HG02840 (cell line): ENCODE results near the gene ASH1L.
"Not testable (repeated sequence)": the region's sequence is repeated elsewhere in the genome, so short reads cannot be mapped to it uniquely, and the experiment has no call there.

Experiments
- ATAC-seq: cut with Tn5 transposase; IDR thresholded peaks from one replicate; pipeline ENCODE4 v1.9.1; 2021; ENCODE audit warnings: mild to moderate bottlenecking, moderate library complexity, moderate number of reproducible peaks; ENCODE audit not compliant: unreplicated experiment, low FRiP score

ASH1L gene

DNA sequence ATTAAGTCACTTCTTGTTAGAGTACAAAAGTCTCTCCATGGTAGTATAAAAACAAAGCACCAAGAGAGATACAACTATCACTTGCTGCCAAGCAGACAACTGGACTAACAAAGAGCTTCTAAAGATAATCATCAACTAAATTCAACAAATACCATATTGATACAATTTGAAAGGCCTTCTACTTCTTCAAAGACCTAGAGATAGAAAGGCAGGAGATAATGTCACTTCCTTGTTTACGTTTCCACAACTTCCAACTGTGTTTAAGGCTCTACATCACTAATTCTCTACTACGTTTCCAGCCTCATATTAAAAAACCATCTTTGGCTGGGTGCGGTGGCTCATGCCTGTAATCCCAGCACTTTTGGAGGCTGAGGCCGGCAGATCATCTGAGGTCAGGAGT, 104.5 kb downstream of the ASH1L start:
- ATAC-seq, result no peak

DNA sequence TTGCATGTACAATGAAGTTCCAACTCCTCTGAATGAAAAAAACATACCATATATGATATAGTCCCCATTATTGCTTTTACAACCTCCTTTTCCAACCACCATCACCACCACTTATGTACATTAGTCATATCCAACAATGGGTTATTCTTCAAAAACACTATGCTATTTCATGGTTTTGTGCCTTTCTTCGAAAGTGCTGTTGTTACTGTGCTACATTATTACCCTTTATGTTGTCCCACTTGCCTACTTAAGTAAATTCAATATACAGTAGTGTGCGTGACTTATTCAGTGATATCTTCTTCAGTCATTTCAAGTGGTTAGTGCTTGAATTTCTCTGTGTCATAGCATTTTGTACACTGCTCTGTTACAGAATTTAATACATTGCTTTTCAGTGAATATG, 105.3 kb downstream of the ASH1L start:
- no peak for ATAC-seq

DNA sequence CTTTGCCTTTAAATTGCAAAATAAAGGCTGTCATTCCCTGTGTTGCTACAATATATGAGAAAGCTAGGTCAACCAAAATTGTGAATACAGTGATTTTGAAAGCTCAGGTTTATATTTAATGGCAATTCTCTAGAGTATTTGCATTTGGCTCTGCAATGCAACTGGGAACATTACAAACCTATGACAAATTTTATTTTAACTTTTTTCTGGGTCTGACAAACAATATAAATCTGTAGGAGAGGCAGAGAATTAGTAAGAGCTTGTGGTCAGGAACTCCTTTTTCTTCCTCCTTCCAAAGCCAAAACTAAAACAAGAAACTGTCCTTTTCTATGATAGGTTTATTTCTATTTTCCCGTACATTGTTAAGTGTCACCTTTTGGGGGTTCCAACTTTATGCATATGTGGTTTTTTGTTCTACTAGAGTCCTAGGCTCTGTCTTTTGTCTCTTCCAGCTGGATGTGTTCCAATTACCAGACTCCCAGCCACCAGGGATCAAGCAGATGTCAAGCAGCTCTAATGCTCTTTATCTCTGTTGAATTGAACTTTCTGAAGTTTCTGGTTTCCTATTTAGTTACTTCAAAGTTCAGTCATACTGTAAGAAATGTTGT, 106.9 kb downstream of the ASH1L start:
- no peak for ATAC-seq

DNA sequence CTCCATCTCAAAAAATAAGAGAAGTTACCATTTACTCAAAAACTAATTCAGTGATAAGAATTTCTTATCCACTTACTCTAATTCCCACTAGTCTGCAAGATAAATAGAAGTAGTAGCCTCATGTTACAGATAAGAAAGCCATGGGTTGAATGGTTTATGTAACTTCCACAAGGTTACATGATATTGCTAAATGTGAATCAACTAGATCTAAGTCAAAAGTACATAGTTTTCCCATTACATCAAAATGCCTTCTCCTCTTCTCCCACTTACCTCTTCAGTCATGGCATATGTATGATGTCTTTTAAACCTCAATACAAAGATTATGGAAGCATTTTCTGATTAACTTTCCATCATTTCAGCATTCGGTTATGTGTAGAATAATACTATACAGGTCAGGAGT, 108.5 kb downstream of the ASH1L start:
- no peak for ATAC-seq

DNA sequence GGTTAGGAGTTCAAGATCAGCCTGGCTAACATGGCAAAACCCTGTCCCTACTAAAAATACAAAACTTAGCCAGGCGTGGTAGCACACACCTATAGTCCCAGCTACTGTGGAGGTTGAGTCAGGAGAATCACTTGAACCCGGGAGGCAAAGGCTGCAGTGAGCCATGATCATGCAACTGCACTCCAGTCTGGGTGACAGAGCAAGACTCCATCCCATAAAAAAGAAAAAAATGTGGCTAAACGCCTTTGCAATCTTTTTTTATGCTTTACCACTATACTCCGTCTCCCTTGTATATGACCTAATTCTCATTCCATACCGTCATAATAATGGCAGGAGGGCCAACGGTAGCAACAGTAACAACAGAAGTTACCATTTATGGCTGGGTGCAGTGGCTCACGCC, 109.5 kb downstream of the ASH1L start:
- ATAC-seq, result no peak

DNA sequence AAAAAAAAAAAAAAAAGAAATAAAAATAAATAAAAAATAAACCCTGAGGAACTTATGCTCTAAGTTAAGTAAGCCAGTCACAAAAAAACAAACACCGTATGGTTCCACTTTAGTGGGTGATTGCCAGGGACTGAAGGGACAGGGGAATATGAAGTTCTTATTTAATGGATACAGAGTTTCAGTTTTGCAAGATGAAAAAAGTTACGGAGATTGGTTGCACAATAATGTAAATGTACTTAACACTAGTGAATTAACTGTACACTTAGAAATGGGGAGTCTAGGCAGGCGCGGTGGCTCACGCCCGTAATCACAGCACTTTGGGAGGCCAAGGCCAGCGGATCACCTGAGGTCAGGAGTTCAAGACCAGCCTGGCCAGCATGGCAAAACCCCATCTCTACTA, 111.4 kb downstream of the ASH1L start:
- no peak for ATAC-seq

DNA sequence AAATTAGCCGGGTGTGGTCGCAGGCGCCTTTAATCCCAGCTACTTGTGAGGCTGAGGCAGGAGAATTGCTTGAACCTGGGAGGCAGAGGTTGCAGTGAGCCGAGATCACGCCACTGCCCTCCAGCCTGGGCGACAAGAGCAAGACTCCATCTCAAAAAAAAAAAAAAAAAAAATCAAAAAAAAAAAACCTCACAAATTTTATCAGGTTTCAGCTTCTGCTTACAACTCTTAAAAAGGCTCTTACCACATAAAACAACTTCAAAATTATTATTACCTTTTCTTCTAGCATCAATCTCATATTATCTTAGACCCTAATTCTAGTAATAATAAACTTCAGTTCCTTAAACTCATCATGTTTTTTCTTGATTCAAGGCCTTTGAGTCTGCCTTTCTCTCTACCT, 120.2 kb downstream of the ASH1L start:
- ATAC-seq, result not testable (repeated sequence)

DNA sequence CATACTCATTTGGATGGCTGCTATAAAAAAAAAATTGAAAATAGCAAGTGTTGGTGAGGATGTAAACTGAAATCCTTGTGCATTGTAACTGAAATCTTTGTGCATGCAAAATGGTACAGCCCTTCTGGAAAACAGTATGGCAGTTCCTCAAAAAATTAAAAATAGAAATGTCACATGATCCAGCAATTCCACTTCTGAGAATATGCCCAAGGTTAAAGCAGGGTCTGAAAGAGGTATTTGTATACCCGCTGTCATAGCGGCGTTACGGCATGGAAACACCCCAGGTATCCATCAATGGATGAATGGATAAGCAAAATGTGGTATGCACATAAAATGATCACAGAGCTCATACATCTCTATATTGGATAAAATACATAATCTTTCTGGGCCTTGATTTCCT, 125.2 kb downstream of the ASH1L start:
- no peak for ATAC-seq

DNA sequence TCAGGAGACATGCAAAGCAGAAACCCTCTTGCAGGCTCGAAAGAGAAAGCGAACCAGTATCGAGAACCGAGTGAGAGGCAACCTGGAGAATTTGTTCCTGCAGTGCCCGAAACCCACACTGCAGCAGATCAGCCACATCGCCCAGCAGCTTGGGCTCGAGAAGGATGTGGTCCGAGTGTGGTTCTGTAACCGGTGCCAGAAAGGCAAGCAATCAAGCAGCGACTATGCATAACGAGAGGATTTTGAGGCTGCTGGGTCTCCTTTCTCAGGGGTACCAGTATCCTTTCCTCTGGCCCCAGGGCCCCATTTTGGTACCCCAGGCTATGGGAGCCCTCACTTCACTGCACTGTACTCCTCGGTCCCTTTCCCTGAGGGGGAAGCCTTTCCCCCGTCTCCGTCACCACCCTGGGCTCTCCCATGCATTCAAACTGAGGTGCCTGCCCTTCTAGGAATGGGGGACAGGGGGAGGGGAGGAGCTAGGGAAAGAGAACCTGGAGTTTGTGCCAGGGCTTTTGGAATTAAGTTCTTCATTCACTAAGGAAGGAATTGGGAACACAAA, 128.7 kb downstream of the ASH1L start:
- not testable (repeated sequence) for ATAC-seq

DNA sequence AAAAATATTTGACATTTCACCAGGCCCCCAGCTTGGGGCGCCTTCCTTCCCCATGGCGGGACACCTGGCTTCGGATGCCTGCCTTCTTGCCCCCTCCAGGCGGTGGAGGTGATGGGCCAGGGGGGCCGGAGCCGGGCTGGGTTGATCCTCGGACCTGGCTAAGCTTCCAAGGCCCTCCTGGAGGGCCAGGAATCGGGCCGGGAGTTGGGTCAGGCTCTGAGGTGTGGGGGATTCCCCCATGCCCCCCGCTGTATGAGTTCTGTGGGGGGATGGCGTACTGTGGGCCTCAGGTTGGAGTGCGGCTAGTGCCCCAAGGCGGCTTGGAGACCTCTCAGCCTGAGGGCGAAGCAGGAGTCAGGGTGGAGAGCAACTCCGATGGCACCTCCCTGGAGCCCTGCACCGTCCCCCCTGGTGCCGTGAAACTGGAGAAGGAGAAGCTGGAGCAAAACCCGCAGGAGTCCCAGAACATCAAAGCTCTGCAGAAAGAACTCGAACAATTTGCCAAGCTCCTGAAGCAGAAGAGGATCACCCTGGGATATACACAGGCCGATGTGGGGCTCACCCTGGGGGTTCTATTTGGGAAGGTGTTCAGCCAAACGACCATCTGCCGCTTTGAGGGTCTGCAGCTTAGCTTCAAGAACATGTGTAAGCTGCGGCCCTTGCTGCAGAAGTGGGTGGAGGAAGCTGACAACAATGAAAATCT, 129.3 kb downstream of the ASH1L start:
- ATAC-seq, result not testable (repeated sequence)

DNA sequence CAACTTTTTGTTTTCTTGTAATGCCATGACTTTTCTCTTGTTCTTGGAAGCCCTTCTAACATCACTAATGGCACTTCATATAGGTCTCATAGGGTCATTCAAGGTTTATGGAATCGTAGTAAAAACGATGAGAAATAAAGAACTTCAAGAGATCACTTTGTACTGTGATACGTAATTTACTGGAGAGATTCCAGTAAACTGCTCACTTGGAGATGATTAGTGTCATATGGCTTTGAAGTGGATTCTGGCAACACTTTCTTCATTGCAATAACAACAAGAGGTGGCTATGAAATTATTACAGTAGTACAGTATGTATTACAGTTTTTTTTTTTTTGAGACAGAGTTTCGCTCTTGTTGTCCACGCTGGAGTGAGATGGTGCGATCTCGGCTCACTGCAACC, 138.5 kb downstream of the ASH1L start:
- no peak for ATAC-seq

DNA sequence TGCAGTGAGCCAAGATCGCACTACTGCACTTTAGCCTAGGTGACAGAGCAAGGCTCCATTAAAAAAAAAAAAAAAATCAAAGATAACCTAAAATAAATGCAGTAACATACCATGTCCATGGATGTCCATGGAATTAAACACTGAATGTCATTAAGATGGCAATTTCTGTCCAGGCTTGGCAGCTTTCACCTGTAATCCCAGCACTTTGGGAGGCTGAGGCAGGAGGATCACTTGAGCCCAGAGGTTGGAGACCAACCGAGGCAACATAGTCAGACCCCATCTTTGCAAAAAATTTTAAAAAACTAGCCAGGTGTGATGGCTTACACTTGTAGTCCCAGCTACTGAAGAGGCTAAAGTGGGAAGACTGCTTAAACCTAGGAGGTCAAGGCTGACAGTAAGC, 141.8 kb downstream of the ASH1L start:
- no peak for ATAC-seq

DNA sequence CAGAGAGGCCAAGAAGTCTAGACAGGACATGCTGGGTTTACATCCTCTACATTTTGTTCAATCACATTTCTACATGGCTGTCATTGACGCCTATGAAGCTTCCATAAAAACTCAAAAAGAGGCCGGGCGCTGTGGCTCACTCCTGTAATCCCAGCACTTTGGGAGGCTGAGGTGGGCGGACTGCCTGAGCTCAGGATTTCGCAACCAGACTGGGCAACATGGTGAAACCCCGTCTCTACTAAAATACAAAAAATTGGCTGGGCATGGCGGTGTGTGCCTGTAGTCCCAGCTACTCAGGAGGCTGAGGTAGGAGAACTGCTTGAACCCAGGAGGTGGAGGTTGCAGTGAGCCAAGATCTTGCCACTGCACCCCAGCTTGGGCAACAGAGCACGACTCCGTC, 150.8 kb downstream of the ASH1L start:
- ATAC-seq, result not testable (repeated sequence)

DNA sequence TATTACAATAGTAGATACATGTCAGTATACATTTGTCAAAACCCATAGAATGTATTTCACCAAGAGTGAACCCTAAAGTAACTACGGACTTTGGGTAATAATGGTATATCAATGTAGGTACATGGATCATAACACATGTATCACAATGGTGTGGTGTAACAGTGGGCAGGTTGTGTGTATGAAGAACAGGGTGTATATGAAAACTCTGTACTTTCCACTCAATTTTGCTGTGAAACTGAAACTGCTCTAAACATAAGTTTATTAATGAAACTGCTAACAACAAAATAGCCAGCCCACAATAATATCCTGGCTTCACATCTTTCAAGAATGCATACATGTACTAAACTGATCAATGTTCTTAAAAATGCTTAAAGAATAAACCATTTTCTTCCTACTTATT, 151.7 kb downstream of the ASH1L start:
- no peak for ATAC-seq

DNA sequence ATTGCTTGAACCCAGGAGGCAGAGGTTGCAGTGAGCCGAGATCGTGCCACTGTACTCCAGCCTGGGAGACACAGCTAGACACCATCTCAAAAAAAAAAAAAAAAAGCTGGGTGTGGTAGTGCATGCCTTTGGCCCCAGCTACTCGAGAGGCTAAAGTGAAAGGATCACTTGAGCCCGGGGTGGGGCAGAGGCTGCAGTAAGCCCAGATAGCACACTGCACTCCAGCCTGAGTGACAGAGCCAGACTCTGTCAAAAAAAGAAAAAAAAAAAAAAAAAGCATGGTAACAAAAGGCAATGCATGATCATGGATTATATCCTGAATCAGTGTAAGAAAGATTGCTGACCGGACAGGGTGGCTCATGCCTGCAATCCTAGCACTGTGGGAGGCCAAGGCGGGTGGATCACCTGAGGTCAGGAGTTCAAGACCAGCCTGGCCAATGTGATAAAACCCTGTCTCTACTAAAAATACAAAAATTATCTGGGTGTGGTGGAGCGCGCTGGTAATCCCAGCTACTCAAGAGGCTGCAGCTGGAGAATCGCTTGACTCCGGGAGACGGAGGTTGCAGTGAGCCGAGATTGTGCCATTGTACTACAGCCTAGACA, 165.6 kb downstream of the ASH1L start:
- ATAC-seq, result no peak

DNA sequence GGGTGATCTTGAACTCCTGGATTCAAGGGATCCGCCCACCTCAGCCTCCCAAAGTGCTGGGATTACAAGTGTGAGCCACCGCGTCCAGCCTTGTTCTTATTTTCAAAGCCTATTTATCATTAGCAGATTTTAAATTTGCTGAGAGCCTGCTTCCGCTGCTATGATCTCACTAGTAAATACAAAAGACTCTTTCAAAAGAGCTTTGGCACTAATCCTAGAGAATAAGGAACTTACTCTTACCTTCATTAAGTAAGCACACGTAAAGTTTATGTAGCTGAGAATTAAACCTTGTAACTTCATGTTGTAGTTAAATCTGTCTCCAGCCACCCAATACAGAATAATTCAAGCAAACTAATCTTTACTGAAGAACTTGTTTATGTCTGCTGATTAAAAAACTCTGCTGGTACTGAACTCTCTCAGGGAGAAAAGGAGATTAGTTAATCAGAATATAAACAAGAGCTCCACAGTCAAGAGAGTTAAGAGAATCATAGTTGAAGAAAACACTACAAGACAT, 169.6 kb downstream of the ASH1L start:
- ATAC-seq, result no peak

DNA sequence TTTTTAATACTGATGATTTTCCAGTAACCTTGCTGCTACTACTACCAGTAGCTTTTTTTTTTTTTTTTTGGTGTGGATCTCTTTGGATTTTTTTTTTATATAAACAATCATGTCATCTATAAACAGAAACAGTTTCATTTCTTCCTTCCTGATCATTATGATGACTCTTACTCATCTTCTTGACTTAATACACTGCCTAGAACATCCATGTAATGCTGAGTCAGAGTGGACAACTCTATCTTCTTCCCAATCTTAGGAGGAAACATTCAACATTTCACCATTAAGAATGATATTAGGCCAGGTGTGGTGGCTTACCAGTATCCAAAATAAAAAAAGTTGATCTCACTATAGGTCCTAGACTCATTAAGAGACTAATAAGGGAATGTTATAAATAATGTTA, 172.8 kb downstream of the ASH1L start:
- no peak for ATAC-seq

DNA sequence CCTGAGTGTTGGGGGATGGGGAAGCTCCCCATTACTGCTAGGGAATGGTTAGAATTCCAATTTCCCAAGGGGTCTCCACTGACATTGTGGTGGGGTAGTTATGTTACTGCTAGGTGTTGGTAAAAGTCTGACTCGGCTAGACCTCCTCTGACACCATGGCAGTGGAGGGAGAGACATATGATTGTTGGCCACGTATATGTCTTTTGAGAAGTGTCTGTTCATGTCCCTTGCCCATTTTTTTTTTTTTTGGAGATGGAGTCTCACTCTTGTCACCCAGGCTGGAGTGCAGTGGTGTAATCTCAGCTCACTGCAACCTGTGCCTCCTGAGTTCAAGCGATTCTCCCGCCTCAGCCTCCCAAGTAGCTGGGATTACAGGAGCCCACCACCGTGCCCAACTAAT, 176.8 kb downstream of the ASH1L start:
- not testable (repeated sequence) for ATAC-seq

DNA sequence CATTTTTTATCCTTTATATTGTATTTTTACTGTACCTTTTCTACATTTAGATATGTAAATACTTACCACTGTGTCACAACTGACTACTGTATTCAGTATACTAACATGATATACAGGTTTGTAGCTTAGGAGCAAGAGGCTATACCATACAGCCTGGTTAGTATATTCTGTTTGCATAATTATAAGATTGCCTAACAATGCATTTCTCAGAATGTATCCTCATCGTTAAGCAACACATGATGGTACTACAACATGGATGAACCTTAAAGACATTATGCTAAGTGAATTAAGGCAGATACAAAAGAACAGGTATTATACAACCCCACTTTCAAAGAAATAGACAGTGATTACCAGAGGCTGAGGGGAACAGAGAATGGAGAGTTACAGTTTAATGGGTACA, 179.2 kb downstream of the ASH1L start:
- ATAC-seq, result no peak

DNA sequence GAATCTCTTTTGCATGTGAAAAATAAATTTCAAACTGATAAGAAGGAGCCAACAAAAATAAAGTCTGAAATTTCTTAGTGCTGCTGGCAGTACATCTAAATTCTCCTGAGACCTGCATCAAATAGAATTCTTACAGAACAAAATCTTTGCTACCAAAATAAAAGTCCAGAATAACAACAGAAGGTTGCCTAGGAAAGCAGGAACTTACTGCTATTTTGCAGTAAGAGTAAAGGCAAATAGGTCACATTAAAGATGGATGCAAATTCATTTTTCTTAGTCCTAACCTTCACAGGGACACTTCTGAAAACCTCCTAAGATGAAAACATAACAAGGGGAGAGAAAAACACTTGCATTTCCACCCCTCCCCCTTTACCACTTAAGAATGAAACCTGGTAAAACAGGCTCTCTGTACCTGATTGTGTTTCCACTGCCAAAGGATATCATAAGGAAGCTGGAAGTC, 182.9 kb downstream of the ASH1L start:
- no peak for ATAC-seq

DNA sequence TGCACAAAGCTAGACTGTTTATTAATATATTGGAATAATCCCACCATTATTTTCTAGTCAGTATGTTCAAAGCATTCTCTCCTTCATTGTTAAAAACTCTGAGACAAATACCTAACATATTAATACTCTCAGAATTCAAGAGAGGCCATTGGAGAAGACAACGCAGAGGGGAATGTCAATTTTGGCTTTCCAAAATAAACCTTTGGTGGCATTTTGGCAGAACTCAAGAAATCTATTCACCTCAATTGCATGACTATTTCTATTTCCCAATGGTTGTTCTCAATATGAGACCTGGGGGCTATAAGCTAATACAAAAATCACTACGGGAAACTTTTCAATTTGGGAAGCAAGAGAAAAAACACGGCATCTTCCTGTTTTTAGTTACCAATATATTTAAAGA, 183.4 kb downstream of the ASH1L start:
- ATAC-seq, result no peak
